Measurements from ENCODE around the gene DDX27.

Gene DDX27

DNA sequence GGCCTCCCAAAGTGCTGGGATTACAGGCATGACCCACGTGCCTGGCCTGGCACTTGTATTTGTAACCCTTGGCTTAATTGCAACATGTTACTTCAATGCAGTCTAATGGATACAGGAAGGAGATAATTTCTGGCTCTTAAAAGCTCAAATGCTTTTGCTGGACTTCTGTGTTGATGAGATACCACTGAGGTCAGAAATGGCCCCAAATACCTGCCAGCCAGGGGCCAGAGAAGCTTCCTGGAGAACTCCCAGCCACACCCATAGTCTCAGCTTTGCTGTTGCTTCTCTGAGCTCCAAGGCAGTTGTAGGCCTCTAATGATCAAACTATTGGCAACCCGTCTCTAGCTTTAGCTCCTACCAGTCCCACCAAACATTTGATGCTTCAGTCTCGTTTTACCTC lies 72.8 kb downstream of the DDX27 start:
- no peak for DNase-seq

- DNase-seq, result no peak
Observed at GRCh38 chr20:49293122-49293521, 73.9 kb downstream of the DDX27 start.
